Stimulated activated CD8-positive, alpha-beta memory T cell treated with anti-CD3 and anti-CD28 coated beads, Interleukin-2, amount 100 ng/mL, for 48 hours (primary cell): ENCODE measurements around the gene SEMA3D.

Experiments
- DNase-seq, 2 donors: peaks; one replicate each; pipeline ENCODE4 v3.0.0-alpha.2; 2020; ENCODE audit warnings: low read depth in 2 of 2

The SEMA3D gene

GRCh38 chr7:85078181-85078580 lies 108.7 kb downstream of the SEMA3D start:
- no peak for DNase-seq

DNA sequence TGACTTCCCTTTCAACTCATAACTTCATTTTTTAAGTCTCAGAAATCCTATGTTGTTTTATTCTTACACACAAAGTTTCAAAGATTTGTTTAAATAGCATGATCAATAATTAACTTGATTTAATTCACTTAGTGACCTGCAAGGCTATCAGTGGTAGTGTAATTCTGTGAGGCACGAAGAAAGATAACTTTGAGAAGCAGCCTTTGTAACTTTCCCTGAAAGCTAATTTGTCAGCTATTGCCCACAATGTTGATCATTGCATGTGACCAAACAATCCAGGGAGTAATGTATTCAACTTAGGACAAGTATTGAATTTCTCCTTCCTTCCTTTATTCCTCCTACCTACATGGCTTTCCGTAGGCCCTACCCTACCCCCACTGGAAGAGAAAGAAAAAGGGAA lies 111.0 kb downstream of the SEMA3D start:
- DNase-seq = no peak

GRCh38 chr7:85074992-85075391 lies 111.9 kb downstream of the SEMA3D start:
- DNase-seq = no peak

DNA sequence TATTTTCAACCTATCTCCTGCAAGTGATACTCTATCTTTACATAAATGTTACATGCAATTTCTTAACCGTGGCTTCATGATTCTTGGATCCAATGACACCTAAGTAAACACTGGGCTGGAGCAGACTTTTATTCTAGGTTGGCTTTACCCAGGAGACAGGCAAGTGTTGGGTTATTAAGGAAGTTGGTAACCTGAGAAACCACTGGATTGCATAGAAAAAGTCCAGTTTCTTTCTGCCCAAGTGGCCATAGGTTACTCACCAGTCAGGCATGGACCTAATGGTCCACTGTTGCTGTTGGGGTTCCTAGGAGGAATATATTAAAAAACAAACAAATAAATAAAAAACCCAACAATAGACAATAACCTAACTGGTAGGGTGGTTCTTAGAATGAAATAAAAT lies 112.8 kb downstream of the SEMA3D start:
- DNase-seq = no peak

GRCh38 chr7:85070967-85071628 lies 115.8 kb downstream of the SEMA3D start:
- no peak for DNase-seq

DNA sequence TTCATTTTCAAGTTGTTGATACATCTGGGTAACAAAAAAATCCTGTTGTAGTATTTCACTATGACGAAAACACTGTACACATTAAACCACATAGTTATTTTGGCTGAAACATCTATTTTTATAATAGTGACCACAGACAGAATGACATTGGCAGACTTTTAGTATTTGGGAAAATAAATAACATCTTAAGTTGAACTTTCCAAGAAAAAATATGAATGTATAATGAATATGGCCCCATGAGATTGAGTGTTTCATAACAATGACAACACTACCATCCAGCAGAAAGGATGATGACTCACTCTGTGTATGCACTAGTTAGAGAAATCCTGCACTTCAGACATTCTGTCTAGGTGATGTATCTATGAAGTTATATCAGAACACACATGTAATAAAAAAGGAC lies 118.1 kb downstream of the SEMA3D start:
- no peak for DNase-seq

DNA sequence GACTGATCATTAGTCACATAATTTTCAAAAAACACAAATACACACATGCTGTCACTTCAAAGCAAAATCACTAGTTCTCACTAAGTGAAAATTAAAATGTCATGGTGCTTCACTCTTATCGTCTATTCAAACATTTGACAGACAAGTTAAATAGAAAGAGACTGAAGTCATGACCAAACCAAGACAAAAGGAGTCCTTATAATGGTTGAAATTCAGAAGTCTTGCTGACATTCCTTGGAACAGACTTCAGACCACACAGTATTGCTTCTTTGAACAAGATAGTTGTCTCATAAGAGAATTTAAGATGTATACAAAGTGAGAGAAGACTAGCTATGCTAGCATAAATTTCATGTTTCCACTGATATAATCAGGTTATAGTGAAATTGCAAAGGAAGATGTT lies 119.5 kb downstream of the SEMA3D start:
- no peak for DNase-seq

DNA sequence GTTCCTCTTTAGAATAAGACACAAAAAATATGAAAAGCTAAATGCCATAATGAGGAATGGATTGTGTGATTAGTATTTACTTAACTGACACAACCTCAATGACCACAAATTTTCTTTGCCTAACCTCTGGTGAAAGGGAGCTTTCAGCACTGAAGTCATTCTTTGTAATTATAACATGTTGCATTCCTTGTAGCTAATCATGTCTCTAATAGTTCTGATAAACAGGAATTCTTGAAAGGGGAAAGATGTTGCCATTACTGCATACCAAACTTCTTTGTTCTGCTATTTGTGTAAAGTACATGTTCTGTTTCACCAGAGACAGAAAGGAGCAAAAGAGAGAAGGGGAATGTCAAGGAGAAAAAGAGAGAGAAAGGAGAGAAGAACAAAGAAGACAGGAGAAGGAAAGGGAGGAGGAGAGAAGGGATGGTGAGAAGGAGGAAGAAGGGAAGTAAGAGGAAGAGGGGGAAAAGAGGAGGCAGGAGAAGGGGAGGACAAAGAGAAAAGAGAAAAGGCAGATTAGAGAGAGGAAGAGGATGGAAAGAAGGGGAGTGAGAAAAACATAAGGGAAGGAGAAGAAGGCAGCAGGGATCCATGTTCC lies 120.9 kb downstream of the SEMA3D start:
- no peak for DNase-seq

GRCh38 chr7:85065306-85065705 lies 121.5 kb downstream of the SEMA3D start:
- DNase-seq = no peak

- DNase-seq = no peak
These were observed 124.2 kb downstream of the SEMA3D start for GRCh38 chr7:85062651-85063050.

- no peak for DNase-seq
These were observed 125.4 kb downstream of the SEMA3D start for GRCh38 chr7:85061456-85061855.

DNA sequence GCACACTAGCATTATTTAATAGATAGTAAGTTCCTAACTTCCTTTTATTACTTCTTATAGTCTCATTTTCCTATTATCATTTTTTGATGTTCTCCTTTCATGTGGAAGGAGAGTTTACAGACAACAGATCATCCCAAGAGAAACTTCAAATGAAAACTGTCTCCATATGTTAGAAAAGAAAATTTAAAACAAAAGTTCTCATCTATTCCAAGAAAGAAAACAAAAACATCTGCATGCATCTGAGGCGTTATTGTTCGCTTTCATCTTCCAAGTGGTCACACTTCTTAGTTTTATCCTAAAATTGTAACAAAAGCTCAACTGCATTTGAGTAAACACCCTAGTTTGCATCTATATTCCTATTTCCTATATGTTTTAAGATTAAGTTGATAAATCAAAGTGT lies 126.2 kb downstream of the SEMA3D start:
- DNase-seq = no peak

GRCh38 chr7:85055906-85056305 lies 130.9 kb downstream of the SEMA3D start:
- DNase-seq = no peak

- no peak for DNase-seq
These were observed 131.7 kb downstream of the SEMA3D start for GRCh38 chr7:85055196-85055595.

DNA sequence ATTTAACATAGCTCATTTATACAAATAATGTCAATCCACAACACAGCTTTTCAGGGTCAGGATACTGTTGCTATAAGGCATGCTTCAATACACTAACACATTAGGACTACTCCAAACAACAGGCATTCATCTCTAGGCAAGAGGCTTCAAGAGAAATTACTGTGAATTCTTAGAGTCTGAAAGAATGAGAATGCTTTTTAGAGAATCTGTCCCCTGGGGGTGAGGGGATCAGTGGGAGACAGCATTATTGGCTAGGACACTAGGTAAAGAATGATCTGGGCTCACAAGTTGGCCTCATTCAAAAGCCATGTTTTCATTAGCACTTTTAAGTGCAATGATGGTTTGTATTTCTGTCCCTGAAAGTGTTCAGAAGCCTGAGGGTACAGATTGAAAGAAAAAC lies 132.6 kb downstream of the SEMA3D start:
- DNase-seq = no peak

GRCh38 chr7:85052894-85053293 lies 134.0 kb downstream of the SEMA3D start:
- DNase-seq = no peak

DNA sequence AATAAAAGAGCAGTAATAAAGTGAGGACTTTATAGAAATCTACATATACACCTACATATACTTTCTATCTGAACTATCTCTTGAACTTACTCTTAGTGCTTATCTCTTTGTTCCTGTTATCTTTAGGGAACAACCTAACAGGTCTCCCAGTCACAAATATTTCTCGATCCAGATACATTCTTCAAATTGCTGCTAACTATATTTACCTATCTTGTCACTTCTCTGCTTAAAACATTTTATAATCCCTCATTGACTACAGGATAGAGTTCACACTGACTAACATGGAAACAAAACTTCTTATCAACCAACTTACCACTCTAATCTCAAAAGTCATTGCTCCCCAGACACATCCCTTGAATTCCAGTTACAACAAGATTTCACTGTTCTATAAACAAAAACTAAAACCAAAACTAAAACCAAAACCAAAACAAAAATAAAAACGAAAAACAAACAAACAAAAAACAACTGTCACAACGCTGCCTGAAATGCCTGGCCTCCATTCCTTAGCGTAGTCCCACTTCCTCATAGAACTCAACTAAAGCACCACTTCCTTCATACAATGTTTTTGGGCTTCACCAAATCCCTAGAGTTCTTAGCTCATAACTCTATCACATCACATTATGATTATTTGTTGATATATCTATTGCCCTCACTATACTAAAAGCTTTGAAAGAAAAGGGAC lies 134.7 kb downstream of the SEMA3D start:
- no peak for DNase-seq

DNA sequence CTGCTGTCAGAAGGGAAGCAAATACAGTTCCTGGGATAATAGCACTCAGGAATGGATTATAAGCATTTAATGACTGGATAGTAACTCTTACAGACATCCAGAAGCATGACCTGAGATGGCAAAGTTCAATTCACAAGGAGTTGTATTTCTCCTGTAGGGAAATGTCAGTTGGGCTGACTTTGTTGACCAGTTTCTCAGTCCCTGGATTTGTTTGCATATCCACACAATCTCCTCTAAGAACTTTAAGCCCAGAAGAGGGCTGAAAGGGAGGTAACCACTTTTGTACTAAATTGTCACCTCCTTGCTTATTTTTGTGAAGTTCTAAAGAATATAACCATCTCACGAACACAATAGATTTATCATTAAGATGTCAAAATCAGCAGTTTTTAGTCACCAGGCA lies 140.3 kb downstream of the SEMA3D start:
- no peak for DNase-seq

DNA sequence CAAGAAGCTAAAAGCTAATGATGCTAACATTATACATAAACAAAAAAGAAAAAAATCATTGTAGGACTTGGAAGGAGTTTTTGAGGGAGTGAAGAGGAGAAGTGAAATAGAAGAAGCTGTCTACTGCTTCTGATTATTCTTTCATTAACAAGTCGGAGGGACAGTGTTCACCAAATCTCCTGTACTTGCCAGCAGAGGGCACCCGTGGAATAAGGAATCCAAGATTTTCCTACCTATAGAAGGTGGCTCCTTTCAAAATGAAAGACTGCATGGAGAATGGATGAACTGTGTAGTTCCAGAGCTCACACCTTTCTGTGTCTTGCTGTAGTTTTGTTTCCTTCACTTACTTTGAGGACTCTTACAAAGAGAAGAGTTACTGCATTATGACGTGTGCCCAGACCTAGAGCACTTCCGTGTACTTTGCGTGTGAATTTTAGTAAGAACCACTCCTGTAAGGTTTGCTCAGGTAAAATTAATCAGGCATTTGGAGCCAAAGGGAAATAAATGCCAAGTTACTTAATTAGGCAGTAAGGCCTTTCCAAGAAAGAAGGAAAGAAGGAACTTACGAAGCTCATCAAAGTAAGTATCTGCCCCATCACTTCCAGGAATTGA lies 145.1 kb downstream of the SEMA3D start:
- peak in 1 of 2 donors; percentile 4 for DNase-seq

- DNase-seq = no peak
These were observed 147.5 kb downstream of the SEMA3D start for GRCh38 chr7:85039196-85039923.

DNA sequence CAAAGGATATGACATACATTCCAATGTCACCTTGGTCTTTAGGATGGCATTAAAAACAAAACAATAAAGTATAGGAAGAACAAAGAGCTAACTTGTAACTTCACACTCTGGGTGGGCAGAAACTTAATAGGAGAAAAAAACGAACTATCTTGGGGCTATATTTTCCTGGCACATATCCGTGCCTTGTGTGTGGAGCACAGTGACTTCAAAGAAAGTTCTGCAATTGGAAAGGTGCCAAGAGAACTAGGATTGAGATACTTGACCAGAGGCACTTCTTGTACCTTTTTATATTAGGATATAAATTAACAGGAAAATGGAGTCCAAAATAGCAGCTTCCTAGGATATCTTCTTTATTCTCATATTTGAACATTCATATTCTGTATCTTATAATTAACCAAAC lies 148.4 kb downstream of the SEMA3D start:
- DNase-seq = no peak

DNA sequence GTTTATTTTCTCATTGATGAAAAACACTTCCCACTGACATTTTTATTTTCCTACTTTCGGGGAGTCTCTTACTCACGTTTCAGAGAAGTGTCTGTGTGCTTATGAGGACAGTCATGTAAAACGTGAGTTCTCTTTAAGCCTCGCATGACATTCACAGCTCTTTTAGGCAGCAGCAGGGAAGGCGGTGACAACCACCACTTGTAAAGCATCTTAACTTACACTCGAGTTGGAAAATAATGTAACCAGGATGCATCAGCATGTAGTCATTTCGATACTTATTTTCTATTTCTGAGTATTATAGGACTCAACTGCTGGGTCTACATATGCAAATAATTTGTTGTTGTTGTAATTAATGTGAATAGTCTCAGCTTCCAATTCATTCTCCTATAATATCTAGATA lies 153.6 kb downstream of the SEMA3D start:
- no peak for DNase-seq
